Astrocyte (in vitro differentiated cells and primary cell): ENCODE measurements around the gene HPSE2. TPM values are rescaled to one million over a fixed set of nuclear protein-coding genes. Genes with fewer than 3 reads are reported as not detected.

Experiments
- DNase-seq: peaks from one replicate; pipeline ENCODE4 v3.0.0-alpha.2; 2010; ENCODE audit warnings: low read depth
- FAIRE-seq: peaks from 2 replicates; lab custom pipeline; 2011; peaks lifted over from hg19 to GRCh38; lab: Jason Lieb, UNC
- H2AFZ ChIP-seq: 2 replicates; pipeline ENCODE4 v1.6.0; 2012; ENCODE audit warnings: low read depth, low read length, inconsistent platforms
- H3K27ac ChIP-seq: 2 replicates; pipeline ENCODE4 v1.5.1; 2011; ENCODE audit warnings: low read depth, low read length, inconsistent platforms
- H3K27me3 ChIP-seq: 2 replicates; pipeline ENCODE4 v1.6.0; 2011; ENCODE audit warnings: low read length, inconsistent platforms; ENCODE audit not compliant: insufficient read depth
- H3K36me3 ChIP-seq: 2 replicates; pipeline ENCODE4 v1.5.1; 2011; ENCODE audit warnings: low read length, inconsistent platforms; ENCODE audit not compliant: insufficient read depth
- H3K4me1 ChIP-seq: 2 replicates; pipeline ENCODE4 v1.5.1; 2011; ENCODE audit warnings: low read length, inconsistent platforms; ENCODE audit not compliant: insufficient read depth
- H3K4me2 ChIP-seq: 2 replicates; pipeline ENCODE4 v1.6.0; 2012; ENCODE audit warnings: low read length, inconsistent platforms
- H3K4me3 ChIP-seq: 2 replicates; pipeline ENCODE4 v1.5.1; 2011; ENCODE audit warnings: low read depth, mild to moderate bottlenecking, low read length, inconsistent platforms; ENCODE audit not compliant: insufficient read depth
- H3K79me2 ChIP-seq: 2 replicates; pipeline ENCODE4 v1.6.0; 2012; ENCODE audit warnings: mild to moderate bottlenecking, low read length, inconsistent platforms; ENCODE audit not compliant: insufficient read depth
- H3K9ac ChIP-seq: 2 replicates; pipeline ENCODE4 v1.6.0; 2012; ENCODE audit warnings: mild to moderate bottlenecking, low read length, inconsistent platforms
- H3K9me3 ChIP-seq: 2 replicates; pipeline ENCODE4 v1.5.1; 2012; ENCODE audit warnings: low read depth, mild to moderate bottlenecking, low read length, inconsistent platforms; ENCODE audit not compliant: insufficient read depth
- H4K20me1 ChIP-seq: 2 replicates; pipeline ENCODE4 v1.6.0; 2012; ENCODE audit warnings: low read length, inconsistent platforms; ENCODE audit not compliant: insufficient read depth
- H3K27ac Mint-ChIP-seq: one replicate; pipeline ENCODE4 v1.8.0; 2021; ENCODE audit warnings: mild to moderate bottlenecking, mixed read lengths; ENCODE audit not compliant: unreplicated experiment
- H3K27me3 Mint-ChIP-seq: one replicate; pipeline ENCODE4 v1.8.0; 2021; ENCODE audit warnings: low read depth, mixed read lengths; ENCODE audit not compliant: unreplicated experiment
- H3K36me3 Mint-ChIP-seq: one replicate; pipeline ENCODE4 v1.8.0; 2021; ENCODE audit warnings: low read depth, mixed read lengths; ENCODE audit not compliant: unreplicated experiment
- H3K4me1 Mint-ChIP-seq: one replicate; pipeline ENCODE4 v1.8.0; 2021; ENCODE audit warnings: low read depth, mixed read lengths; ENCODE audit not compliant: unreplicated experiment
- H3K4me3 Mint-ChIP-seq: one replicate; pipeline ENCODE4 v1.8.0; 2021; ENCODE audit warnings: mild to moderate bottlenecking, moderate library complexity, mixed read lengths; ENCODE audit not compliant: unreplicated experiment
- H3K9me3 Mint-ChIP-seq: one replicate; pipeline ENCODE4 v1.8.0; 2021; ENCODE audit warnings: mild to moderate bottlenecking, mixed read lengths; ENCODE audit not compliant: unreplicated experiment
- EZH2 ChIP-seq: IDR thresholded peaks from 2 replicates; pipeline ENCODE4 v1.6.1; 2012; ENCODE audit warnings: mild to moderate bottlenecking, low read length, inconsistent platforms; ENCODE audit not compliant: insufficient read depth
- total RNA-seq: library from RNA; stranded (reverse); gene quantifications from 2 replicates; pipeline ENCODE4 v1.2.1, GENCODE V29; 2021
- TF ChIP-seq, protein P1 (sequence below): IDR thresholded peaks from 2 replicates; pipeline ENCODE4 v1.5.1; 2011; ENCODE audit warnings: low read depth, mild to moderate bottlenecking, inconsistent platforms, low read length, moderate library complexity; ENCODE audit not compliant: insufficient read depth

HPSE2 gene
- total RNA-seq, 1 donor from 2014 or later = 0.14 TPM

GRCh38 chr10:99279626-99280111 lies 44.0 kb upstream of the HPSE2 start:
- TF ChIP-seq EZH2 = no peak
- TF ChIP-seq, protein P1, sequence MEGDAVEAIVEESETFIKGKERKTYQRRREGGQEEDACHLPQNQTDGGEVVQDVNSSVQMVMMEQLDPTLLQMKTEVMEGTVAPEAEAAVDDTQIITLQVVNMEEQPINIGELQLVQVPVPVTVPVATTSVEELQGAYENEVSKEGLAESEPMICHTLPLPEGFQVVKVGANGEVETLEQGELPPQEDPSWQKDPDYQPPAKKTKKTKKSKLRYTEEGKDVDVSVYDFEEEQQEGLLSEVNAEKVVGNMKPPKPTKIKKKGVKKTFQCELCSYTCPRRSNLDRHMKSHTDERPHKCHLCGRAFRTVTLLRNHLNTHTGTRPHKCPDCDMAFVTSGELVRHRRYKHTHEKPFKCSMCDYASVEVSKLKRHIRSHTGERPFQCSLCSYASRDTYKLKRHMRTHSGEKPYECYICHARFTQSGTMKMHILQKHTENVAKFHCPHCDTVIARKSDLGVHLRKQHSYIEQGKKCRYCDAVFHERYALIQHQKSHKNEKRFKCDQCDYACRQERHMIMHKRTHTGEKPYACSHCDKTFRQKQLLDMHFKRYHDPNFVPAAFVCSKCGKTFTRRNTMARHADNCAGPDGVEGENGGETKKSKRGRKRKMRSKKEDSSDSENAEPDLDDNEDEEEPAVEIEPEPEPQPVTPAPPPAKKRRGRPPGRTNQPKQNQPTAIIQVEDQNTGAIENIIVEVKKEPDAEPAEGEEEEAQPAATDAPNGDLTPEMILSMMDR = no peak
- Mint-ChIP-seq H3K4me1 (no peaks in the 10 kb centered on the region), H3K4me3 (no peak overlapping the region), H3K27me3 (no peaks in the 10 kb centered on the region), H3K9me3 (peaks cover 6% of the 10 kb centered on the region), H3K36me3 (no peaks in the 10 kb centered on the region), H3K27ac (no peak overlapping the region)
- H3K4me3 ChIP-seq = no peak overlapping the region
- H3K9me3 ChIP-seq = no peaks in the 10 kb centered on the region
- H3K4me1 ChIP-seq = no peaks in the 10 kb centered on the region
- no peaks in the 10 kb centered on the region for H3K79me2 ChIP-seq
- H3K36me3 ChIP-seq = no peaks in the 10 kb centered on the region
- H4K20me1 ChIP-seq = no peaks in the 10 kb centered on the region
- FAIRE-seq (no peak), DNase-seq (no peak)
- H3K9ac ChIP-seq = no peak overlapping the region
- H2AFZ ChIP-seq = no peak overlapping the region
- H3K4me2 ChIP-seq = no peak overlapping the region
- H3K27ac ChIP-seq = no peak overlapping the region
- no peaks in the 10 kb centered on the region for H3K27me3 ChIP-seq

GRCh38 chr10:99276848-99277486 lies 41.3 kb upstream of the HPSE2 start:
- no peak overlapping the region for H3K4me2 ChIP-seq
- H3K27me3 ChIP-seq = no peaks in the 10 kb centered on the region
- Mint-ChIP-seq H3K4me3 (no peak overlapping the region), H3K36me3 (no peaks in the 10 kb centered on the region), H3K4me1 (no peaks in the 10 kb centered on the region), H3K9me3 (peaks cover 2% of the 10 kb centered on the region), H3K27me3 (no peaks in the 10 kb centered on the region), H3K27ac (no peak overlapping the region)
- H3K9ac ChIP-seq = no peak overlapping the region
- H3K4me3 ChIP-seq = no peak overlapping the region
- H3K27ac ChIP-seq = no peak overlapping the region
- no peaks in the 10 kb centered on the region for H3K9me3 ChIP-seq
- DNase-seq (no peak), FAIRE-seq (no peak)
- TF ChIP-seq EZH2 = no peak
- TF ChIP-seq, protein P1 = peak; percentile 26
- H2AFZ ChIP-seq = no peak overlapping the region
- H3K79me2 ChIP-seq = no peaks in the 10 kb centered on the region
- H4K20me1 ChIP-seq = no peaks in the 10 kb centered on the region
- no peaks in the 10 kb centered on the region for H3K4me1 ChIP-seq
- no peaks in the 10 kb centered on the region for H3K36me3 ChIP-seq

- Mint-ChIP-seq H3K36me3 (no peaks in the 10 kb centered on the region), H3K27me3 (no peaks in the 10 kb centered on the region), H3K4me1 (no peaks in the 10 kb centered on the region), H3K4me3 (no peak overlapping the region), H3K27ac (no peak overlapping the region), H3K9me3 (peaks cover 8% of the 10 kb centered on the region)
- Histone ChIP-seq H3K4me2 (no peak overlapping the region), H2AFZ (no peak overlapping the region), H3K9me3 (no peaks in the 10 kb centered on the region), H3K36me3 (no peaks in the 10 kb centered on the region), H3K79me2 (no peaks in the 10 kb centered on the region), H3K4me1 (no peaks in the 10 kb centered on the region), H3K4me3 (no peak overlapping the region), H3K27ac (no peak overlapping the region), H3K9ac (no peak overlapping the region), H4K20me1 (no peaks in the 10 kb centered on the region), H3K27me3 (no peaks in the 10 kb centered on the region)
- FAIRE-seq (no peak), DNase-seq (no peak)
- TF ChIP-seq, protein P1 = no peak
- TF ChIP-seq EZH2 = no peak
Measured at GRCh38 chr10:99266383-99266782, 30.7 kb upstream of the HPSE2 start.
